ENCODE measurements around the gene CLSTN1. TPM values are rescaled to one million over a fixed set of nuclear protein-coding genes. Genes with fewer than 3 reads are reported as not detected.

Gene CLSTN1
- total RNA-seq, 1 donor from 2014 or later = 75.4 TPM

GRCh38 chr1:9836632-9836960 lies 12.8 kb upstream of the CLSTN1 start:
- H4K20me1 ChIP-seq (ENCODE audit: low read depth) = no peaks in the 10 kb centered on the region
- no peaks in the 10 kb centered on the region for H3K27me3 ChIP-seq
- no peak overlapping the region for H3K4me2 ChIP-seq
- no peaks in the 10 kb centered on the region for H3K79me2 ChIP-seq (ENCODE audit: low read depth)
- DNase-seq (ENCODE audit: low spot score) = no peak
- H3K36me3 ChIP-seq = no peaks in the 10 kb centered on the region
- H3K27ac ChIP-seq = no peak overlapping the region
- peaks cover 12% of the 10 kb centered on the region for H3K4me1 ChIP-seq
- Mint-ChIP-seq H3K27me3 (ENCODE audit: insufficient read depth, low read depth) (peaks cover 7% of the 10 kb centered on the region), H3K4me3 (no peak overlapping the region), H3K4me1 (peaks cover 34% of the 10 kb centered on the region), H3K9me3 (no peaks in the 10 kb centered on the region), H3K36me3 (no peaks in the 10 kb centered on the region), H3K27ac (no peak overlapping the region)
- peaks cover 15% of the 10 kb centered on the region for H3F3A ChIP-seq (ENCODE audit: low read depth)
- H3K4me3 ChIP-seq = no peak overlapping the region
- H3K9ac ChIP-seq = no peak overlapping the region
- H3K9me3 ChIP-seq (ENCODE audit: low read depth) = no peaks in the 10 kb centered on the region
- TF ChIP-seq CTCF (IDR thresholded peaks at IDR 0.05) (no peak), EZH2 (IDR thresholded peaks at IDR 0.05) (no peak), EZH2phosphoT487 (IDR thresholded peaks at IDR 0.05) (no peak)
- no peak overlapping the region for H2AFZ ChIP-seq (replicated peaks)

GRCh38 chr1:9835758-9836631 lies 12.2 kb upstream of the CLSTN1 start:
- Histone ChIP-seq H2AFZ (replicated peaks) (peak overlapping the region; percentile 78), H3K9ac (no peak overlapping the region), H4K20me1 (ENCODE audit: low read depth) (no peaks in the 10 kb centered on the region), H3K36me3 (no peaks in the 10 kb centered on the region), H3K9me3 (ENCODE audit: low read depth) (no peaks in the 10 kb centered on the region), H3K27ac (no peak overlapping the region), H3K4me3 (peak overlapping the region; percentile 14), H3K4me2 (peak overlapping the region; percentile 69), H3F3A (ENCODE audit: low read depth) (peaks cover 15% of the 10 kb centered on the region), H3K4me1 (peaks cover 12% of the 10 kb centered on the region), H3K79me2 (ENCODE audit: low read depth) (no peaks in the 10 kb centered on the region), H3K27me3 (no peaks in the 10 kb centered on the region)
- Mint-ChIP-seq H3K4me3 (peak overlapping the region; percentile 74), H3K4me1 (peaks cover 34% of the 10 kb centered on the region), H3K36me3 (no peaks in the 10 kb centered on the region), H3K27me3 (ENCODE audit: insufficient read depth, low read depth) (peaks cover 5% of the 10 kb centered on the region), H3K27ac (no peak overlapping the region), H3K9me3 (no peaks in the 10 kb centered on the region)
- peak; percentile 83 for DNase-seq (ENCODE audit: low spot score)
- TF ChIP-seq EZH2phosphoT487 (IDR thresholded peaks at IDR 0.05) (no peak), EZH2 (IDR thresholded peaks at IDR 0.05) (no peak), CTCF (IDR thresholded peaks at IDR 0.05) (no peak)

- H3K4me1 Mint-ChIP-seq = peaks cover 34% of the 10 kb centered on the region
- H3K27ac Mint-ChIP-seq = no peak overlapping the region
- no peak overlapping the region for H3K27ac ChIP-seq
- H3K27me3 ChIP-seq = no peaks in the 10 kb centered on the region
- H2AFZ ChIP-seq (replicated peaks) = peak overlapping the region; percentile 78
- peak overlapping the region; percentile 14 for H3K4me3 ChIP-seq
- peak overlapping the region; percentile 69 for H3K4me2 ChIP-seq
- H3K9me3 Mint-ChIP-seq = no peaks in the 10 kb centered on the region
- H3K9me3 ChIP-seq (ENCODE audit: low read depth) = no peaks in the 10 kb centered on the region
- H3K36me3 ChIP-seq = no peaks in the 10 kb centered on the region
- H3K4me1 ChIP-seq = peaks cover 12% of the 10 kb centered on the region
- no peaks in the 10 kb centered on the region for H3K36me3 Mint-ChIP-seq
- H4K20me1 ChIP-seq (ENCODE audit: low read depth) = no peaks in the 10 kb centered on the region
- TF ChIP-seq EZH2 (IDR thresholded peaks at IDR 0.05) (no peak), CTCF (IDR thresholded peaks at IDR 0.05) (no peak), EZH2phosphoT487 (IDR thresholded peaks at IDR 0.05) (no peak)
- H3K79me2 ChIP-seq (ENCODE audit: low read depth) = no peaks in the 10 kb centered on the region
- H3K27me3 Mint-ChIP-seq (ENCODE audit: insufficient read depth, low read depth) = peaks cover 4% of the 10 kb centered on the region
- peak overlapping the region; percentile 74 for H3K4me3 Mint-ChIP-seq
- no peak for DNase-seq (ENCODE audit: low spot score)
- H3F3A ChIP-seq (ENCODE audit: low read depth) = peaks cover 15% of the 10 kb centered on the region
- no peak overlapping the region for H3K9ac ChIP-seq
Observed at GRCh38 chr1:9835404-9835757, 11.6 kb upstream of the CLSTN1 start.

Data from neural progenitor cell (in vitro differentiated cells).